Stomach (tissue), 9 donors: ENCODE data around the gene KISS1R. TPM values are rescaled to one million over a fixed set of nuclear protein-coding genes. Genes with fewer than 3 reads are reported as not detected.

ENCODE experiments used
- DNase-seq, 2 donors: peaks; one replicate each; pipeline versions ENCODE4 v3.0.0 to v3.0.0-alpha.2; 2013 to 2019
- H3K27ac ChIP-seq, 5 donors: fragments of 200-600 bp in 4 of 5; sonication (generic) in 4 of 5; one replicate each; pipeline ENCODE4 v1.5.1; 2013 to 2019; ENCODE audit warnings: mild to moderate bottlenecking in 1 of 5, moderate library complexity in 1 of 5
- H3K27me3 ChIP-seq, 3 donors: fragments of 200-600 bp; sonication (generic); one replicate each; pipeline ENCODE4 v1.5.1; 2017 to 2019; ENCODE audit warnings: mixed run types in 1 of 3
- H3K36me3 ChIP-seq, 4 donors: fragments of 200-600 bp; sonication (generic); 1 replicate in 3 of 4; 2 replicates in 1 of 4; pipeline ENCODE4 v1.5.1; 2016 to 2019
- H3K4me1 ChIP-seq, 4 donors: fragments of 200-600 bp; sonication (generic); one replicate each; pipeline ENCODE4 v1.5.1; 2016 to 2019
- H3K4me3 ChIP-seq, 4 donors: fragments of 200-600 bp; sonication (generic) in 3 of 4; one replicate each; pipeline ENCODE4 v1.5.1; 2016 to 2019; ENCODE audit warnings: mild to moderate bottlenecking in 1 of 4
- H3K9me3 ChIP-seq, 4 donors: fragments of 200-600 bp; sonication (generic); one replicate each; pipeline ENCODE4 v1.5.1; 2016 to 2019
- EP300 ChIP-seq: sonication (generic); formaldehyde crosslinking; IDR thresholded peaks from one replicate; pipeline ENCODE4 v1.6.1; 2017; ENCODE audit warnings: antibody characterized with exemption
- POLR2A ChIP-seq, 4 donors: fragments of 450-650 bp; IDR thresholded peaks; one replicate each; pipeline ENCODE4 v1.6.1; 2016; ENCODE audit warnings: antibody characterized with exemption in 4 of 4, control low read depth in 2 of 4, mild to moderate bottlenecking in 1 of 4, moderate library complexity in 1 of 4
- POLR2AphosphoS5 ChIP-seq, 3 donors: sonication (generic); formaldehyde crosslinking; IDR thresholded peaks; one replicate each; pipeline ENCODE4 v1.6.1; 2016; ENCODE audit warnings: antibody characterized with exemption in 3 of 3
- WGBS, 5 donors: extraction: QIAGEN DNeasy Blood & Tissue Kit in 3 of 5; methylation state at CpG; one replicate each; pipeline versions ENCODE4 v1.1.5 to v1.1.7; 2013 to 2018; 5-methylcytosine and 5-hydroxymethylcytosine counted together
- intact Hi-C: fragments of 100-400 bp; cut with DNase I; formaldehyde crosslinking; loops from one replicate; pipeline ENCODE4 v1.15.1; 2023; ENCODE audit warnings: low total_unique reads
- polyA plus RNA-seq, 3 donors: library from polyadenylated mRNA; stranded (reverse); fragments of 200-250 nt; gene quantifications; one replicate each; pipeline ENCODE4 v1.2.3, GENCODE V29; 2013
- total RNA-seq, 5 donors: library from RNA; depleted of rRNA; stranded (reverse); fragments of >200 nt; gene quantifications; one replicate each; pipeline versions ENCODE4 v1.1.0 to v1.2.3, GENCODE V29; 2014 to 2016
- TF ChIP-seq, protein P1 (sequence below), 7 experiments: fragments of 450-650 bp in 4 of 7; fragments of 200-600 bp in 3 of 7; sonication (generic) in 3 of 7; IDR thresholded peaks; one replicate each; pipeline ENCODE4 v1.5.1; 2016 to 2019; ENCODE audit warnings: antibody characterized with exemption in 7 of 7, control low read depth in 2 of 7, mild to moderate bottlenecking in 1 of 7
- donor health status: healthy with polysubstance abuse.
- donor health status: Bipolar disorder and iron deficiency.
- donor health status: healthy.

Gene KISS1R
- total and polyA plus RNA-seq, 8 donors = not detected

DNA sequence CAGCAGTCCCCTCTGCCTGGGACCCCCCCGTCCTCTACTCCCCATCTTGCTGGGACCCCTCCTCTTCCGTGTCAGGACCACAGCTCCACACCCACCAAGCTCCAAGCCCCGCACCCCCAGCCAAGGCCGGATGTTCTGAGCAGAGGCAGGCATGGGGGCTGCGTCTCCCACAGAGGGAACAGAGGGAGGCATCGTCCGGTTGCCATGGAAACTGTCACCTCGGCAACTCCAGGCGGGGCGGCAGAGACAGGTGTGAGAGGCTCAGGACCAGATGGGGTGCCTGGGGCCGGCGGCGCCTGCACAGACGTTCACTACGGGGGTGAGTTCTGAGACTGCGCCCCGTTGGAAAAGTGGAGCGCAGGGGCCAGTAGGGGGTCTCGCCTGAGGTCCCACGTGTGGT lies 18.5 kb upstream of the KISS1R start:
- WGBS, 5 donors = 72 to 82% (median 78%) methylated on average over 9 to 20 of the region's 20 CpGs
- Histone ChIP-seq H3K4me3 (no peak overlapping the region), H3K27me3 (no peaks in the 10 kb centered on the region), H3K27ac (no peak overlapping the region), H3K4me1 (peaks cover 0 to 36% (median 9%) of the 10 kb centered on the region in 4 donors), H3K9me3 (no peaks in the 10 kb centered on the region), H3K36me3 (peaks cover 15 to 55% (median 51%) of the 10 kb centered on the region in 4 donors)
- TF ChIP-seq EP300 = no peak
- no peak for TF ChIP-seq POLR2AphosphoS5 (IDR thresholded peaks at IDR 0.05)
- TF ChIP-seq, protein P1, sequence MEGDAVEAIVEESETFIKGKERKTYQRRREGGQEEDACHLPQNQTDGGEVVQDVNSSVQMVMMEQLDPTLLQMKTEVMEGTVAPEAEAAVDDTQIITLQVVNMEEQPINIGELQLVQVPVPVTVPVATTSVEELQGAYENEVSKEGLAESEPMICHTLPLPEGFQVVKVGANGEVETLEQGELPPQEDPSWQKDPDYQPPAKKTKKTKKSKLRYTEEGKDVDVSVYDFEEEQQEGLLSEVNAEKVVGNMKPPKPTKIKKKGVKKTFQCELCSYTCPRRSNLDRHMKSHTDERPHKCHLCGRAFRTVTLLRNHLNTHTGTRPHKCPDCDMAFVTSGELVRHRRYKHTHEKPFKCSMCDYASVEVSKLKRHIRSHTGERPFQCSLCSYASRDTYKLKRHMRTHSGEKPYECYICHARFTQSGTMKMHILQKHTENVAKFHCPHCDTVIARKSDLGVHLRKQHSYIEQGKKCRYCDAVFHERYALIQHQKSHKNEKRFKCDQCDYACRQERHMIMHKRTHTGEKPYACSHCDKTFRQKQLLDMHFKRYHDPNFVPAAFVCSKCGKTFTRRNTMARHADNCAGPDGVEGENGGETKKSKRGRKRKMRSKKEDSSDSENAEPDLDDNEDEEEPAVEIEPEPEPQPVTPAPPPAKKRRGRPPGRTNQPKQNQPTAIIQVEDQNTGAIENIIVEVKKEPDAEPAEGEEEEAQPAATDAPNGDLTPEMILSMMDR (IDR thresholded peaks at IDR 0.05) = no peak
- no peak for TF ChIP-seq POLR2A (IDR thresholded peaks at IDR 0.05)
- peak in 1 of 2 donors; percentile 76 for DNase-seq
- intact Hi-C loops = no loop called here

DNA sequence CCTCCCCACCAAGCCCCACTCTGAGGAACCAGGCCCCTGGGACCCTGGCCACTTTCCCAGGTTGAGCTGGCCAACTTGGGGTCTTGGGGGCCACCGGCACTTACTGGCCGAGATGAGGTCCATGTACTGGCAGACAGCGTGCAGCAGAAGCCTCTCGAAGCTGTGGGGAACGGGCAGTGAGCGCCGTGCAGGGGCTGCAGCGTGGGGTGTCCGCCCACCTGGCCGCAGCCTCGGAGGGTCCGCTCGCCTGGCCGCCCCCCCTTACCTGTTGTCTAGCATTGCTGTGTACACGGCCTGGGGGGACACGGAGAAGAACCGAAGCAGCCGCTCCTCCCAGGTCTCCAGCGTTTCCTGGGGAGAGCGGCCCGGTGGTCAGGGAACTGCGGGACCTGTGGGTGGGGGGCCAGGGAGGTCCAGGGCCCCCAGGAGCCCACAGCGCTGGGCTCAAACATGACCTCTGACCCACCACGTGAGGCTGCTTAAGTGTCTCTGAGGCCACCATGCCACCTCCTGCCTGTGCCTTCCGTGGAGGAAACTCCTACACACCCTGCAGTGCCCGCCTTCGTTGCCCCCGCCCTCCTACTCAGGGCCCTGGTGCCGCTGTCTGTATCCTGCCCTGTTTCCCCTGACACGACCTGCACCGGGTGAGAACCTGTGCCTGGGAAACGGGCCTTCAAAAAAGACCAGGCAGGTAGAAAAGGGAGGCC lies 17.6 kb upstream of the KISS1R start:
- Histone ChIP-seq H3K9me3 (no peaks in the 10 kb centered on the region), H3K36me3 (peaks cover 15 to 57% (median 52%) of the 10 kb centered on the region in 4 donors), H3K27ac (no peak overlapping the region), H3K27me3 (no peaks in the 10 kb centered on the region), H3K4me1 (peaks cover 0 to 32% (median 9%) of the 10 kb centered on the region in 4 donors), H3K4me3 (no peak overlapping the region)
- intact Hi-C loops = no loop called here
- no peak for TF ChIP-seq EP300
- TF ChIP-seq POLR2A (IDR thresholded peaks at IDR 0.05) = no peak
- TF ChIP-seq, protein P1 (IDR thresholded peaks at IDR 0.05) = no peak
- TF ChIP-seq POLR2AphosphoS5 (IDR thresholded peaks at IDR 0.05) = no peak
- 89 to 96% (median 91%) methylated on average over 10 to 32 of the region's 32 CpGs for WGBS, 5 donors
- DNase-seq = no peak

DNA sequence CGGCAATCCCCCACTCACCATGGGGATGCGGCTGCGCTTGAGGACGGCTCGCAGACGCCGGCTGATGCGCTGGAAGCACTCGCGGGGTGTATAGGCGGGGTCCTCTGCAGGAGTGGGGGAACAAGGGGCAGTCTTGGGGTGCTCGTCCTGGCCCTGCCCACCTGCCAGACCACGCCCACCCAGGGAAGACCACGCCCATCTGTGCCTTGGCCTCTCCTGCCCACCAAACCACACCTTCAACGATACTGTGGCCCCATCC lies 17.2 kb upstream of the KISS1R start:
- H3K27ac ChIP-seq = no peak overlapping the region
- H3K27me3 ChIP-seq = no peaks in the 10 kb centered on the region
- 86 to 94% (median 89%) methylated on average over 14 to 15 of the region's 15 CpGs for WGBS, 5 donors
- intact Hi-C loops = no loop called here
- H3K4me1 ChIP-seq = peaks cover 0 to 32% (median 9%) of the 10 kb centered on the region in 4 donors
- no peak overlapping the region for H3K4me3 ChIP-seq
- H3K36me3 ChIP-seq = peaks cover 15 to 57% (median 52%) of the 10 kb centered on the region in 4 donors
- no peaks in the 10 kb centered on the region for H3K9me3 ChIP-seq
- no peak for DNase-seq
- TF ChIP-seq POLR2A (IDR thresholded peaks at IDR 0.05) = no peak
- TF ChIP-seq EP300 = no peak
- TF ChIP-seq POLR2AphosphoS5 (IDR thresholded peaks at IDR 0.05) = no peak
- TF ChIP-seq, protein P1 (IDR thresholded peaks at IDR 0.05) = no peak

DNA sequence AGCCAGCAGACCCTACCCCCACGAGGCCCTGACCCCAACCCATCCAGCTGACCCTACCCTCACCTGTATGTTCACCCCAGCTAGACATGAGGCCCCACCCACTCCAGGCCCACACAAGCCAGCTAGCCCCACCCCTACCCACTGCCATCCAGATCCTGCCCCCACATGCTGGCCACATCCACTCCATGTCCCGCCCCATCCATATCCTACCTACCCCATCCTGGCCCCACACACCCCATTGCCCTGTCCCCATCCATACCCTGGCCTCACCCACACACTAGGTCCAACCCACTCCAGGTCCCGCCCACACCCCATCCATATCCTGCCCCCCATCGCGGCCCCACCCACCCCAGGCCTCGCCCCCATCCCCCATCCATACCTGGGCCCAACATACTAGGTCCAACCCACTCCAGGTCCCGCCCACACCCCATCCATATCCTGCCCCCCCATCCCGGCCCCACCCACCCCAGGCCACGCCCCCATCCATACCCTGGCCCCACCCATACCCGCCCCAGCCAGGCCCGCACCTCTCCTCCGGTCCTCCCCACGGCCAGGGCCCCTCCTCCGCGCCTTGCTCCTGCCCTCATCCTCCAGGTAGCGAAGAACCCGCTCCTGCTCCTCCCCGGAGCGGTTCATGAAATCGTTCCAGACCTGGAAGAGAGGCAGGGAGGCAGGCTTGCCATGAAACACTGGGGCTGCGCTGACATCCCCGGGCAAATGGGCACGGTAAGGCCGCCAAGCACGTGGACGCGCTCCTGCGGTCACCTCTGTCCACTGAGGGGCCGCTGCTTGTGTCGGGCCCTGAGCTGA lies 16.6 kb upstream of the KISS1R start:
- Histone ChIP-seq H3K27me3 (no peaks in the 10 kb centered on the region), H3K4me3 (no peak overlapping the region), H3K9me3 (no peaks in the 10 kb centered on the region), H3K36me3 (peaks cover 15 to 57% (median 52%) of the 10 kb centered on the region in 4 donors), H3K27ac (no peak overlapping the region), H3K4me1 (peaks cover 0 to 32% (median 9%) of the 10 kb centered on the region in 4 donors)
- no peak for TF ChIP-seq POLR2AphosphoS5 (IDR thresholded peaks at IDR 0.05)
- no peak for TF ChIP-seq EP300
- TF ChIP-seq, protein P1 (IDR thresholded peaks at IDR 0.05) = no peak
- TF ChIP-seq POLR2A (IDR thresholded peaks at IDR 0.05) = no peak
- WGBS, 5 donors = 69 to 85% (median 75%) methylated on average over 28 to 30 of the region's 30 CpGs
- DNase-seq = peak in 1 of 2 donors; percentile 67
- intact Hi-C loops = no loop called here
